Vagina (tissue), 2 donors: ENCODE results near the gene DLG2. TPM values are rescaled to one million over a fixed set of nuclear protein-coding genes. Genes with fewer than 3 reads are reported as not detected.
"Not testable (repeated sequence)": the region's sequence is repeated elsewhere in the genome, so short reads cannot be mapped to it uniquely, and the experiment has no call there.

Experiments
- DNase-seq, 2 donors: peaks; one replicate each; pipeline ENCODE4 v3.0.0-alpha.2; 2017; ENCODE audit errors: extremely low spot score in 2 of 2
- H3K27ac ChIP-seq: fragments of 200-600 bp; sonication (generic); one replicate; pipeline ENCODE4 v1.5.1; 2019
- H3K27me3 ChIP-seq: fragments of 200-600 bp; sonication (generic); one replicate; pipeline ENCODE4 v1.5.1; 2019
- H3K36me3 ChIP-seq, 2 donors: fragments of 200-600 bp; sonication (generic); one replicate each; pipeline ENCODE4 v1.5.1; 2017 to 2019
- H3K4me1 ChIP-seq: fragments of 200-600 bp; sonication (generic); one replicate; pipeline ENCODE4 v1.5.1; 2019
- H3K4me3 ChIP-seq, 2 donors: fragments of 200-600 bp; sonication (generic); 1 replicate in 1 of 2; 2 replicates in 1 of 2; pipeline ENCODE4 v1.5.1; 2016 to 2019
- H3K9me3 ChIP-seq: fragments of 200-600 bp; sonication (generic); one replicate; pipeline ENCODE4 v1.5.1; 2019
- POLR2A ChIP-seq, 2 donors: fragments of 450-650 bp; IDR thresholded peaks; one replicate each; pipeline ENCODE4 v1.6.1; 2017; ENCODE audit warnings: antibody characterized with exemption in 2 of 2, mild to moderate bottlenecking in 2 of 2, moderate library complexity in 2 of 2
- POLR2AphosphoS5 ChIP-seq, 2 donors: sonication (generic); formaldehyde crosslinking; IDR thresholded peaks; one replicate each; pipeline ENCODE4 v1.9.0; 2017; ENCODE audit warnings: antibody characterized with exemption in 2 of 2, mild to moderate bottlenecking in 2 of 2, low read depth in 1 of 2; ENCODE audit not compliant: insufficient read depth in 1 of 2
- intact Hi-C: fragments of 100-400 bp; cut with DNase I; formaldehyde crosslinking; loops from one replicate; pipeline ENCODE4 v1.15.1; 2023
- total RNA-seq: library from RNA; depleted of rRNA; stranded (reverse); fragments of >200 nt; gene quantifications from one replicate; pipeline ENCODE4 v1.2.3, GENCODE V29; 2016
- TF ChIP-seq, protein P1 (sequence below), 3 experiments: fragments of 450-650 bp in 2 of 3; fragments of 200-600 bp in 1 of 3; sonication (generic) in 1 of 3; IDR thresholded peaks; one replicate each; pipeline ENCODE4 v1.5.1; 2017 to 2019; ENCODE audit warnings: antibody characterized with exemption in 3 of 3, mild to moderate bottlenecking in 2 of 3, moderate library complexity in 2 of 3

DLG2 gene
- total RNA-seq, 1 donor from 2014 or later, result 10.1 TPM

DNA sequence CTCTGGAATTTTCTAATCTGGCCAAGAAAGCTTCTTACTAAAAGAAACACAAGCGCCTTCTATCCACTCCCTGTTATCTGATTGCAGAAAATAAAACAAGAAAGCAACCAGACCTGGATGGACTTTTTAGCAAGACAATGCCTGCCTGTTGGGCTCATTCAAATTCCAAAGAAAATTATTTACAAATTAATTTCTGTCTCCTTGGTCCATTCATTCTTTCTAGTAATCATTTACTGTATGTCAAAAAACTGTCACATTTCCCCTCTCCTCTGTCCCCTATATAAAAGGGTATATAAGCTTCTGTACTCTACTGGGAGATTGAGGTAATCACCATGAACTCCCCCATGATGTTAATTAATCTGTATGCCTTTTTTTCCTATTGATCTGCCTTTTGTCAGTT lies 279.9 kb downstream of the DLG2 start:
- no peaks in the 10 kb centered on the region for H3K27me3 ChIP-seq
- H3K4me1 ChIP-seq, result no peaks in the 10 kb centered on the region
- no peaks in the 10 kb centered on the region for H3K9me3 ChIP-seq
- DNase-seq, result no peak
- no peak overlapping the region for H3K4me3 ChIP-seq
- intact Hi-C loops, result no loop called here
- no peak overlapping the region for H3K27ac ChIP-seq
- TF ChIP-seq, protein P1, sequence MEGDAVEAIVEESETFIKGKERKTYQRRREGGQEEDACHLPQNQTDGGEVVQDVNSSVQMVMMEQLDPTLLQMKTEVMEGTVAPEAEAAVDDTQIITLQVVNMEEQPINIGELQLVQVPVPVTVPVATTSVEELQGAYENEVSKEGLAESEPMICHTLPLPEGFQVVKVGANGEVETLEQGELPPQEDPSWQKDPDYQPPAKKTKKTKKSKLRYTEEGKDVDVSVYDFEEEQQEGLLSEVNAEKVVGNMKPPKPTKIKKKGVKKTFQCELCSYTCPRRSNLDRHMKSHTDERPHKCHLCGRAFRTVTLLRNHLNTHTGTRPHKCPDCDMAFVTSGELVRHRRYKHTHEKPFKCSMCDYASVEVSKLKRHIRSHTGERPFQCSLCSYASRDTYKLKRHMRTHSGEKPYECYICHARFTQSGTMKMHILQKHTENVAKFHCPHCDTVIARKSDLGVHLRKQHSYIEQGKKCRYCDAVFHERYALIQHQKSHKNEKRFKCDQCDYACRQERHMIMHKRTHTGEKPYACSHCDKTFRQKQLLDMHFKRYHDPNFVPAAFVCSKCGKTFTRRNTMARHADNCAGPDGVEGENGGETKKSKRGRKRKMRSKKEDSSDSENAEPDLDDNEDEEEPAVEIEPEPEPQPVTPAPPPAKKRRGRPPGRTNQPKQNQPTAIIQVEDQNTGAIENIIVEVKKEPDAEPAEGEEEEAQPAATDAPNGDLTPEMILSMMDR (IDR thresholded peaks at IDR 0.05), result no peak
- no peak for TF ChIP-seq POLR2AphosphoS5 (IDR thresholded peaks at IDR 0.05; ENCODE audit: insufficient read depth in 1 of 2, low read depth in 1 of 2)
- no peak for TF ChIP-seq POLR2A (IDR thresholded peaks at IDR 0.05)
- no peaks in the 10 kb centered on the region for H3K36me3 ChIP-seq

DNA sequence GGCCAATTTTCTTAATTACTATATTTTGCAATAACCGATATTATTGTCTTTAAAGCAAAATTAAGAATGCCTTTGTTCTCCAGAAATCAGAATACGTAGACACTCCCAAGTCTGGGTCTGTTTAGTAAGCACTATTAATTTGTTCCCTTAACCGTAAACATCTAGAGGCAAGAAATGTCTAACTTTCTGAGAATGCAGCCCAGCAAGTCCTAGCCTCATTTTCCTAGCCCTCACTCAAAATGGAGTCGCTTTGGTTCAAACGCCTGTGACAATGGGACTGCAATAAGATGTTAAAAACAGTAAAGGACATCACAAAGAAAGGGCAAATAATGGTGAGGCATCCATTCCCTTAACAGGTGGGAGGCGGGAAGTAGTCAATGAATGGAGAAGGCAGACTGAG lies 280.7 kb downstream of the DLG2 start:
- DNase-seq, result no peak
- no peaks in the 10 kb centered on the region for H3K36me3 ChIP-seq
- H3K4me1 ChIP-seq, result no peaks in the 10 kb centered on the region
- H3K27ac ChIP-seq, result no peak overlapping the region
- no peaks in the 10 kb centered on the region for H3K27me3 ChIP-seq
- no peak overlapping the region for H3K4me3 ChIP-seq
- H3K9me3 ChIP-seq, result peaks cover 1% of the 10 kb centered on the region
- TF ChIP-seq POLR2AphosphoS5 (IDR thresholded peaks at IDR 0.05; ENCODE audit: insufficient read depth in 1 of 2, low read depth in 1 of 2), result no peak
- TF ChIP-seq, protein P1 (IDR thresholded peaks at IDR 0.05), result no peak
- intact Hi-C loops, result no loop called here

DNA sequence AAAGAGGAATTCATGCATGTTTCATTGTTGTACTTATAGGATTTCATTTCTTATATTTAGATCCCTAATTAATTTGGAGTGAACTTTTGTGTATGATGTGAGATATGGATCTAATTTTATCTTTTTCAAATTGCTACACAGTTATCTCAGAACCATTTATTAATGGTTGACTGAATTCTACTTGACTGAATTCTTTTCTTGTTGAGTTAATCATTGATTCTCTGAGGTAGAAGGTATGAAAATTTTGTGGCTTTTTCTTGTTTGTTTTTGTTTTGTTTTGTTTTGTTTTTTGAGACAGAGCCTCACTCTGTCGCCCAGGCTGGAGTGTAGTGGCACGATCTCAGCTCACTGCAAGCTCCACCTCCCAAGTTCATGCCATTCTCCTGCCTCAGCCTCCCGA lies 286.3 kb downstream of the DLG2 start:
- H3K27me3 ChIP-seq, DNase-seq, H3K9me3 ChIP-seq, intact Hi-C loops, H3K4me3 ChIP-seq, H3K4me1 ChIP-seq, H3K27ac ChIP-seq, H3K36me3 ChIP-seq: not testable (repeated sequence)

DNA sequence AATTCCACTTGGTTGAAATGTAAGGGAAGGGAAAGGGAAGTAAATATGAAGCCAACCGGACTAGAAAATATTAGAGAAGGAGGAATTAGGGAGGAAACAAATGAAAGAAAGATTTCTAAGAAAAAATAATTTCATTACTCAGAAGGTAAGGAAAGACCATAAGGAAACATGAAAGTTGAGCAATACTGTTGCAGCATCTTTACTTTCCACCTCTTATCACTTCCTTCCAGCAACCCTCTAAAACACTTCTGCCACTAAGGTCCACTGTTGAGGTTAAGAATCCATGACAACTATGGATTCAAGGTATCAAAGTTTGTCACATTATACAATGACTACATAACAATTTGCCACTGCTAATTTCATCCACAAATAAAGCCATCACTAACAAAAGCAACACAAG lies 308.6 kb downstream of the DLG2 start:
- no peaks in the 10 kb centered on the region for H3K36me3 ChIP-seq
- H3K4me1 ChIP-seq, result no peaks in the 10 kb centered on the region
- H3K4me3 ChIP-seq, result no peak overlapping the region
- TF ChIP-seq, protein P1 (IDR thresholded peaks at IDR 0.05), result no peak
- TF ChIP-seq POLR2AphosphoS5 (IDR thresholded peaks at IDR 0.05; ENCODE audit: insufficient read depth in 1 of 2, low read depth in 1 of 2), result no peak
- TF ChIP-seq POLR2A (IDR thresholded peaks at IDR 0.05), result no peak
- intact Hi-C loops, result no loop called here
- no peak overlapping the region for H3K27ac ChIP-seq
- no peaks in the 10 kb centered on the region for H3K9me3 ChIP-seq
- H3K27me3 ChIP-seq, result no peaks in the 10 kb centered on the region
- no peak for DNase-seq

DNA sequence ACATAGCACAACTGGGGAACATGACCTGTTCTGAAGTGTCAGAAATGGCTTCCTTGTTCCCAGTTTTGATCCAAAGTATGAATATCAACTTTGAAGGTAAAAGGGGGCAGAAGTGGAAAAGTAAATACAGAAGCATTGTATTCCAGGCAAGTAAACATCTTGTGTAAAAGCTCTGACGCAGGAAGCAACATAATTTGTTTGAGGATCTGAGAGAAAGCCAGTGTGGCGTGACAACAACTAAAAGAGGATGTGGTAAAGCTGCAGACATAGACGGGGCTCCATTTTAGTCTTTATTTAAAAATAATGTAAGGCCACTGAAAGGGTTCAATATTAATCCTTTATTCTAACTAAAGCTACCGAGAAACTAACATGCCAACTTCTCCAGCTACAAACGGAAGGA lies 310.2 kb downstream of the DLG2 start:
- TF ChIP-seq POLR2A (IDR thresholded peaks at IDR 0.05) (no peak), POLR2AphosphoS5 (IDR thresholded peaks at IDR 0.05; ENCODE audit: insufficient read depth in 1 of 2, low read depth in 1 of 2) (no peak)
- TF ChIP-seq, protein P1 (IDR thresholded peaks at IDR 0.05), result no peak
- Histone ChIP-seq H3K4me3 (no peak overlapping the region), H3K9me3 (no peaks in the 10 kb centered on the region), H3K27me3 (no peaks in the 10 kb centered on the region), H3K4me1 (no peaks in the 10 kb centered on the region), H3K36me3 (no peaks in the 10 kb centered on the region), H3K27ac (no peak overlapping the region)
- DNase-seq, result no peak
- intact Hi-C loops, result no loop called here

DNA sequence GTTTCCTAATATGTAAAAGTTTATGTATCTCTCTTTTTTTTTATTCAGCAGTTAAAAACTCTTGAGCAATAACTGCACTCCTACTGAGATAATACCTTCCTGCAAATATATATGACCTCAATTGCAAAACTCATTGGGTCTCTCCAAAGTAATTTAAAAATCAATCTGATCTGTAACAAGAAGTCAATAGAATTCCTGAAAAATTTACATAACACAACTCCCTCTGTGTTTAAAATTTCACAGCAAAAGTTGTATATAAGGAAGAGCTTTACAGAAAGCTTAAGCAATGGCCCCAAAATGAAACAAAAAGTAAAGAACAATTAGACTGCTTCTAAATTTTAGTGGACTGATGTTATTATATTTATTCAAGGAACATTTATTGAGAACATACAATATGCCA lies 313.4 kb downstream of the DLG2 start:
- no peak for DNase-seq
- no peak overlapping the region for H3K4me3 ChIP-seq
- TF ChIP-seq, protein P1 (IDR thresholded peaks at IDR 0.05), result no peak
- TF ChIP-seq POLR2A (IDR thresholded peaks at IDR 0.05) (no peak), POLR2AphosphoS5 (IDR thresholded peaks at IDR 0.05; ENCODE audit: insufficient read depth in 1 of 2, low read depth in 1 of 2) (no peak)
- H3K4me1 ChIP-seq, result no peaks in the 10 kb centered on the region
- no peaks in the 10 kb centered on the region for H3K27me3 ChIP-seq
- no peaks in the 10 kb centered on the region for H3K9me3 ChIP-seq
- intact Hi-C loops, result no loop called here
- no peaks in the 10 kb centered on the region for H3K36me3 ChIP-seq
- H3K27ac ChIP-seq, result no peak overlapping the region
